GM12892 (cell line): ENCODE measurements around the gene PRDM16.

ENCODE experiments used
- DNase-seq: peaks from one replicate; pipeline ENCODE4 v3.0.0; 2011; ENCODE audit not compliant: insufficient read length
- FAIRE-seq: peaks from 2 replicates; lab custom pipeline; 2011; peaks lifted over from hg19 to GRCh38; lab: Jason Lieb, UNC
- POLR2A ChIP-seq: IDR thresholded peaks from 2 replicates; pipeline ENCODE4 v1.6.1; 2011; ENCODE audit warnings: low read depth, low read length, control low read depth
- POLR2AphosphoS5 ChIP-seq: IDR thresholded peaks from 2 replicates; pipeline ENCODE4 v1.6.1; 2011; ENCODE audit warnings: low read depth, low read length, control low read depth
- TAF1 ChIP-seq: IDR thresholded peaks from 2 replicates; pipeline ENCODE4 v1.6.1; 2011; ENCODE audit warnings: low read depth, mild to moderate bottlenecking, control low read depth, low read length, borderline replicate concordance

Gene PRDM16

GRCh38 chr1:3377166-3377565, 308.2 kb downstream of the PRDM16 start:
- no peak for DNase-seq
- no peak for TF ChIP-seq TAF1
- no peak for TF ChIP-seq POLR2A
- no peak for TF ChIP-seq POLR2AphosphoS5
- FAIRE-seq, result no peak

GRCh38 chr1:3377604-3378279, 308.7 kb downstream of the PRDM16 start:
- DNase-seq (no peak), FAIRE-seq (no peak)
- no peak for TF ChIP-seq POLR2AphosphoS5
- TF ChIP-seq POLR2A, result no peak
- no peak for TF ChIP-seq TAF1

- FAIRE-seq (no peak), DNase-seq (no peak)
- TF ChIP-seq POLR2A (no peak), TAF1 (no peak), POLR2AphosphoS5 (no peak)
Measured at GRCh38 chr1:3378411-3379208, 309.6 kb downstream of the PRDM16 start.

GRCh38 chr1:3379934-3380333, 310.9 kb downstream of the PRDM16 start:
- TF ChIP-seq POLR2A (no peak), TAF1 (no peak), POLR2AphosphoS5 (no peak)
- FAIRE-seq (no peak), DNase-seq (no peak)

- FAIRE-seq (no peak), DNase-seq (no peak)
- TF ChIP-seq TAF1 (no peak), POLR2AphosphoS5 (no peak), POLR2A (no peak)
Measured at GRCh38 chr1:3380469-3380868, 311.5 kb downstream of the PRDM16 start.

- DNase-seq (no peak), FAIRE-seq (no peak)
- TF ChIP-seq POLR2AphosphoS5 (no peak), POLR2A (no peak), TAF1 (no peak)
Measured at GRCh38 chr1:3381901-3382300, 312.9 kb downstream of the PRDM16 start.

GRCh38 chr1:3382326-3383057, 313.5 kb downstream of the PRDM16 start:
- TF ChIP-seq POLR2AphosphoS5 (no peak), TAF1 (no peak), POLR2A (no peak)
- DNase-seq (no peak), FAIRE-seq (no peak)

- TF ChIP-seq POLR2A (no peak), TAF1 (no peak), POLR2AphosphoS5 (no peak)
- DNase-seq (no peak), FAIRE-seq (no peak)
Measured at GRCh38 chr1:3383679-3384078, 314.7 kb downstream of the PRDM16 start.

- no peak for DNase-seq
- no peak for FAIRE-seq
Measured at GRCh38 chr1:3384407-3384806, 315.4 kb downstream of the PRDM16 start.

GRCh38 chr1:3386205-3387002, 317.4 kb downstream of the PRDM16 start:
- FAIRE-seq, result no peak
- TF ChIP-seq POLR2AphosphoS5 (no peak), POLR2A (no peak), TAF1 (no peak)
- DNase-seq, result no peak

More at GRCh38 chr1:3384407-3384806, 315.4 kb downstream of the PRDM16 start:
- TF ChIP-seq POLR2AphosphoS5 (no peak), POLR2A (no peak), TAF1 (no peak)

GRCh38 chr1:3387401-3387800, 318.4 kb downstream of the PRDM16 start:
- DNase-seq, result no peak
- TF ChIP-seq POLR2A, result no peak
- TF ChIP-seq TAF1, result no peak
- no peak for FAIRE-seq
